Left renal pelvis (tissue), 4 donors: ENCODE data around the gene ST8SIA3. TPM values are rescaled to one million over a fixed set of nuclear protein-coding genes. Genes with fewer than 3 reads are reported as not detected.
A peak's percentile ranks its signal among the peaks of the same experiment; 100 is the strongest.

ENCODE experiments used
- DNase-seq, 4 donors: peaks; one replicate each; pipeline ENCODE4 v3.0.0-alpha.2; 2013; ENCODE audit warnings: low read depth in 4 of 4, low spot score in 3 of 4
- polyA plus RNA-seq, 4 donors: library from polyadenylated mRNA; unstranded; fragments of 120-200 nt; gene quantifications; one replicate each; pipeline ENCODE4 v1.2.1, GENCODE V29; 2013; ENCODE audit not compliant: insufficient read length in 4 of 4

The ST8SIA3 gene, protein sequence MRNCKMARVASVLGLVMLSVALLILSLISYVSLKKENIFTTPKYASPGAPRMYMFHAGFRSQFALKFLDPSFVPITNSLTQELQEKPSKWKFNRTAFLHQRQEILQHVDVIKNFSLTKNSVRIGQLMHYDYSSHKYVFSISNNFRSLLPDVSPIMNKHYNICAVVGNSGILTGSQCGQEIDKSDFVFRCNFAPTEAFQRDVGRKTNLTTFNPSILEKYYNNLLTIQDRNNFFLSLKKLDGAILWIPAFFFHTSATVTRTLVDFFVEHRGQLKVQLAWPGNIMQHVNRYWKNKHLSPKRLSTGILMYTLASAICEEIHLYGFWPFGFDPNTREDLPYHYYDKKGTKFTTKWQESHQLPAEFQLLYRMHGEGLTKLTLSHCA
- under 1 TPM in 2 of 4 donors, not detected in 2; 0.06 to 0.16 TPM for polyA plus RNA-seq

DNA sequence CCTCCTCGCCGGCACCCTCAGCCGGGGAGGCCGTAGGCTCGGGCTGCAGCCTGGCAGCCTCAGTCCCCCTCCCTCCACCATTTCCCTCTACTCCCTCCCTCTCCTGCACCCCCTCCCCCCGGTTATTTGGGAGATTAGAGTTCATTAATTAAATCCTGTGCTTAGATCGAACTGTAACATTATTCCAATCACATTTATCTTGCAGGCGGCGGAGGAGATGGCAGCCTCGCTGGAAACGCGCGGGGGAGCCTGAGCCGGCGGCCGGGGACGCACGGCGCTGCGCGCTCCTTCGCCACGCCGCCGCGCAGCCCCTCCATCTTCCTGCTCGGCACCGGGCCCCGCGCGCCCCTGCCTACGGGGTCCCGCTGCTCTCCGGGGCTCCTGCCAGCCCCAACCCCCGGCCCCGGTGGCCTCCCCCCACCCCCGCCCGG lies at the start of gene ST8SIA3:
Gene ST8SIA3, plus strand, starts transcription at position 287 of the 431 bp plus-strand sequence. CDS start 290 bp downstream, outside the sequence.
- no peak for DNase-seq

GRCh38 chr18:57311472-57311871 lies 40.9 kb upstream of the ST8SIA3 start:
- no peak for DNase-seq

GRCh38 chr18:57312346-57313144 lies 39.8 kb upstream of the ST8SIA3 start:
- DNase-seq, result no peak

- DNase-seq, result no peak
Measured at GRCh38 chr18:57320603-57321002, 31.8 kb upstream of the ST8SIA3 start.

- no peak for DNase-seq
Measured at GRCh38 chr18:57325491-57326166, 26.7 kb upstream of the ST8SIA3 start.

GRCh38 chr18:57326718-57327323 lies 25.5 kb upstream of the ST8SIA3 start:
- no peak for DNase-seq

- no peak for DNase-seq
Measured at GRCh38 chr18:57328665-57329064, 23.7 kb upstream of the ST8SIA3 start.

DNA sequence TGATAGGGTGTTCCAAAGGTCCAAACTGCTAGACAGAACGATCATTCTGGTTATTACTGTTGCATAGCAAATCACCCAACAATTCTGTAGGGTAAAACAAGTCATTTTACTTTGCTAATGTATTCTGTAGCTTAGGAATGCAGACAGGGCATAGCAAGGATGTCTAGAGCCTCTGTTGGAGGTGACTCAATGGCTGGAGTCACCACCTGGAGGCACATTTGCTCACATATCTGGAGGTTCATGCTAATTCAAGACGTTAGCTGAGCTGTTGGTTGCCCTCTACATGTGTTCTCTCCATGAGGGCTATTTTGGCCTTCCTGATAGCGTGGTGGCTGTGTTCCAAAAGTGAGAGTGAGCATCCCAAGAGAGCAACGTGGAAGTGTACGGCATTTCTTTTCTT lies 22.5 kb upstream of the ST8SIA3 start:
- no peak for DNase-seq

GRCh38 chr18:57331718-57332117 lies 20.6 kb upstream of the ST8SIA3 start:
- DNase-seq, result no peak

GRCh38 chr18:57333940-57334339 lies 18.4 kb upstream of the ST8SIA3 start:
- DNase-seq, result no peak

DNA sequence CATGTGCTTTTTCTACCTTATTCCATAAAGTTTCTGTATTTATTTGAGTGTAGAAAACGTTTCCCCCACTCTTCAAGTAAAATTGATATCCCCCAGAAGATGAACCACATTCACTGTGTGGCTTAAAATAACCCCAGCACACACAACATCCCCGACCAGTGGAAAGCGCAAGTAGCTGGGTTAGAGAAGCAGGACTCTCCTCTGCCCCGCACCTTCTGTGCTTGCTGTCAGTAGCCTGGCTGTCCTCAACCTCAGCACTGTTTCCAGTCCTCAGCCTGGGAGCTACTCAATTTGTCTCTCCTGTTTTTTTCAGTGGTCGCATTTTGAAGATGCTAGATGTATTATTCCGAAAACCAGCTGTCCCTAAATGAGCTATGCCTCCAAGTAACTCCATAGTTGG lies 18.0 kb upstream of the ST8SIA3 start:
- DNase-seq, result no peak

GRCh38 chr18:57336343-57336742 lies 16.0 kb upstream of the ST8SIA3 start:
- no peak for DNase-seq

DNA sequence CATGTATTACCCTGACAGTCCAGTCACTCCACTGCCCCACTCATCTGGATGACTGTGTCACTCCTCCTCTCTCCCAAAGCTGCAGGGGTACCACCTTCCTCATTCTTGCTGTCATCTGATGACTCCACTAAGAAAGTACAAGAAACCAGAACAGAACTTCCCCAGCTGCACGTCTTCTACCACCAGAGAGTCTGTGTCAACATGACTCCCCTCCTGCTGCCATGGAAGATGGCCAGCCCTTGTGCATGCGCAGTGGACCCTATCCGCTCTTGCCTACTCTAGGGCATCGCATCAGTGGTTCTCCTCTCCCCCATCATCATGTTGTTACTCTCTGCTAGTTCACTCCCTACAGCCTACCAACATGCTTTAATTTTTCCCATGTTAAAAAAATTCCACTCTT lies 14.5 kb upstream of the ST8SIA3 start:
- DNase-seq, result no peak

DNA sequence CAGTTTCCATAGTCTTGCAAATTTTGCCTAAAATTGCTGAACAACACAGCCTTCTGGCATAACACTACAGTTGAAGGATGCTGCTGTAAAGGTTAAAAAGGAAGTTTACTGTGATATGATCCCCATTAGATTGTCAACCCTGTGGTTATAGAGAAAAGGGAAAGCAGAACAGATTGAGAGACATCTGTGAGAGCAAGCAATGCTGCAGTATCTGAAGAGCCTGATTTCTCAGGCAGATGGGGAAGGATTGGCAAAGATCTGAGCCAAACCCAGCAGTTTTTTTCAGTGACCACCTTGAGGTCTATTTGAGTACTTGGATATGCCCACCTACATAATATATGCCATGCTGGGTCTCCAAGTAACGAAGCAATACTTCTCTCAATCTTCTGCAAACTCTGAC lies 8.5 kb upstream of the ST8SIA3 start:
- no peak for DNase-seq

- DNase-seq, result no peak
Measured at GRCh38 chr18:57346876-57347275, 5.5 kb upstream of the ST8SIA3 start.

- no peak for DNase-seq
Measured at GRCh38 chr18:57347784-57348183, 4.6 kb upstream of the ST8SIA3 start.

DNA sequence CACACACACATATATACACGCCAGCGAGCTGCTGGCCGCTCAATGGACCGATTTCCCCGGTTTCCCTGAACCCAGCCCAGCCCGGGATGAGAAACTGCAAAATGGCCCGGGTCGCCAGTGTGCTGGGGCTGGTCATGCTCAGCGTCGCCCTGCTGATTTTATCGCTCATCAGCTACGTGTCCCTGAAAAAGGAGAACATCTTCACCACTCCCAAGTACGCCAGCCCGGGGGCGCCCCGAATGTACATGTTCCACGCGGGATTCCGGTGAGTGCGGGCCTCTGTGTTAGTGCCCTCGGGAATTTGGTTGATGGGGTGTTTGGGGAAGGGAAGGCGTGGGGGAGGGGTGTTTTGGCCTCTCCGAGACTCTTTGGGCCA lies 392 bp downstream of the ST8SIA3 start:
- DNase-seq, result no peak

DNA sequence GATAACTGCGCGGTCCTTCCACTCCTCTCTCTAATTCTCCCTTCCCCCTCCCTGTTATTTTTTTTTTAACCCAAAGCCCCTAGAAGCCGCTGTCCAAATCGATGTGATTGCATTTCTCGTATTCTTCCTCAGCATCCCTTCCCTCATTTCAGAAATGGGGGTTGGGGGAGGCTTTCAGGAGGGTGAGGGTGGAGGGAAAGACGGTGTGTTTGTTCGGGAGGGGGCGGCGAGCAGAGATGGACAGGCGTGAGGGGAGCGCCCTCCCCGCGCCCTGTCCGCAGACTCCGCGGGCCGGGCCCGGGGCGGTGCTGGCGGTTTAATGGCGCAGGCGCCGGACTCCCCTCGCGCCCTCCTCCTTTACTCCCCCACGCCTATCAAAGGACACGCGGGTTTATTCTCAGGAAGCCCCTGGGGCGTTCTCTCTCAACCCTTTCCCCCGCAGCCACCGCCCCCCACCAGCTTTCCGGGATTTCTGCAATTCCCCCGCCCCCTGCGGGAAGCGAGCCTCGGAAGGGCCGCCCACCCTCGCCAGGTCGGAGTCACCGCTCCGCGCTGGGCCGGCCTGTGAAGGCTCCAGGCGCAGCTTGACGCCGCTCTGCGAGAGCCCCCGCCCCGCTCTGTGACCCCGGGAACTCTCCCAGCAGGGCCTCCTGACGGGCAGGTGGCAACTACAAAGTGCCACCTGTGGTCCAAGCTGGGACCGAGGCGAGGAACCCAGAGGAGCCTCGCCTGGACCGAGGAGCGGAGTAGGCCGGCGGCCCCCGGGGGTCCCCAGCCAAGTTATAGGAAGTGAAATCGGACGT lies 981 bp downstream of the ST8SIA3 start:
- no peak for DNase-seq

- peak; percentile 23 to 51 (median 39) for DNase-seq
Measured at GRCh38 chr18:57353940-57354461, 1.6 kb downstream of the ST8SIA3 start.

GRCh38 chr18:57359433-57359832 lies 7.1 kb downstream of the ST8SIA3 start:
- DNase-seq, result no peak
